Activated CD4-positive, alpha-beta T cell treated with anti-CD3 and anti-CD28 coated beads for 36 hours (primary cell): Measurements from ENCODE around the gene NUDT22. TPM values are rescaled to one million over a fixed set of nuclear protein-coding genes. Genes with fewer than 3 reads are reported as not detected.

Source experiments
- ATAC-seq: fragments of 200-7000 bp; cut with Tn5 transposase; one replicate; pipeline ENCODE4 v1.10.0; 2021; ENCODE audit warnings: mild to moderate bottlenecking, moderate library complexity
- CTCF ChIA-PET: fragments of 350-600 bp; sonication (Branson Sonifier 250); formaldehyde crosslinking; loops from one replicate; lab custom pipeline; 2021; ENCODE audit warnings: antibody characterized with exemption; lab: Charles Lee
- POLR2A ChIA-PET: fragments of 350-600 bp; sonication (Branson Sonifier 250); formaldehyde crosslinking; loops from one replicate; lab custom pipeline; 2021; ENCODE audit warnings: antibody characterized with exemption, inconsistent platforms; lab: Charles Lee
- DNase-seq: peaks from one replicate; pipeline ENCODE4 v3.0.0-alpha.2; 2020
- H3K27ac Mint-ChIP-seq: one replicate; pipeline ENCODE4 v1.8.0; 2021; ENCODE audit warnings: mixed read lengths
- H3K27me3 Mint-ChIP-seq: one replicate; pipeline ENCODE4 v1.8.0; 2021; ENCODE audit warnings: mixed read lengths
- H3K36me3 Mint-ChIP-seq: one replicate; pipeline ENCODE4 v1.8.0; 2021; ENCODE audit warnings: low read depth, mixed read lengths
- H3K4me1 Mint-ChIP-seq: one replicate; pipeline ENCODE4 v1.8.0; 2021; ENCODE audit warnings: mixed read lengths
- H3K4me3 Mint-ChIP-seq: one replicate; pipeline ENCODE4 v1.8.0; 2021; ENCODE audit warnings: mild to moderate bottlenecking, moderate library complexity, mixed read lengths
- H3K9me3 Mint-ChIP-seq: one replicate; pipeline ENCODE4 v1.8.0; 2021; ENCODE audit warnings: low read depth, mixed read lengths
- intact Hi-C, 2 experiments: fragments of 100-400 bp; cut with DNase I in 1 of 2; cut with micrococcal nuclease in 1 of 2; formaldehyde crosslinking; loops; one replicate each; pipeline versions ENCODE4 v1.14.2 to v1.15.1; 2022 to 2024; cut with DNase I, micrococcal nuclease
- total RNA-seq, 2 experiments: library from RNA; stranded (reverse); gene quantifications; one replicate each; pipeline ENCODE4 v1.2.3, GENCODE V29; 2021

Gene NUDT22
- total RNA-seq, 2 experiments from 2014 or later, result 61.8 to 74.1 TPM

GRCh38 chr11:64253481-64253880 is 27.4 kb downstream of the NUDT22 start:
- no peak overlapping the region for H3K27ac Mint-ChIP-seq

GRCh38 chr11:64254326-64254725 is 28.3 kb downstream of the NUDT22 start:
- Mint-ChIP-seq H3K36me3 (peaks cover 2% of the 10 kb centered on the region), H3K27ac (no peak overlapping the region), H3K4me1 (peaks cover 13% of the 10 kb centered on the region), H3K9me3 (no peaks in the 10 kb centered on the region), H3K27me3 (no peaks in the 10 kb centered on the region), H3K4me3 (no peak overlapping the region)
- ATAC-seq (no peak), DNase-seq (no peak)
- ChIA-PET CTCF (interaction anchor here (1.2 to 1.3 kb wide), 2 partner anchors 14 to 47 kb away, joined by 3 read pairs; partner anchors contain the start of gene FERMT3), POLR2A (interaction anchor here (1.0 kb wide), 1 partner anchor 65 kb away, joined by 5 read pairs; no protein-coding TSS in a partner anchor)
- intact Hi-C loops, result no loop called here

More at GRCh38 chr11:64253481-64253880, 27.4 kb downstream of the NUDT22 start:
- peak overlapping the region; percentile 84 for H3K4me3 Mint-ChIP-seq
- DNase-seq, result no peak
- peaks cover 13% of the 10 kb centered on the region for H3K4me1 Mint-ChIP-seq
- H3K27me3 Mint-ChIP-seq, result no peaks in the 10 kb centered on the region
- intact Hi-C loops, result no loop called here
- ChIA-PET CTCF (interaction anchor here (1.2 to 1.3 kb wide), 2 partner anchors 14 to 46 kb away, joined by 3 read pairs; partner anchors contain the start of gene FERMT3), POLR2A (no interaction called here)
- no peaks in the 10 kb centered on the region for H3K36me3 Mint-ChIP-seq
- H3K9me3 Mint-ChIP-seq, result no peaks in the 10 kb centered on the region
- ATAC-seq, result no peak

- intact Hi-C loops, result no loop called here
- peaks cover 6% of the 10 kb centered on the region for H3K36me3 Mint-ChIP-seq
- ChIA-PET CTCF (interaction anchor here (0.6 to 1.2 kb wide), 3 partner anchors 12 to 488 kb away, joined by 3 read pairs; no protein-coding TSS in a partner anchor), POLR2A (interaction anchor here (1.0 kb wide), 1 partner anchor 66 kb away, joined by 5 read pairs; no protein-coding TSS in a partner anchor)
- DNase-seq (no peak), ATAC-seq (no peak)
- H3K27ac Mint-ChIP-seq, result no peak overlapping the region
- H3K4me1 Mint-ChIP-seq, result peaks cover 20% of the 10 kb centered on the region
- no peaks in the 10 kb centered on the region for H3K9me3 Mint-ChIP-seq
- no peaks in the 10 kb centered on the region for H3K27me3 Mint-ChIP-seq
- no peak overlapping the region for H3K4me3 Mint-ChIP-seq
These were observed 29.4 kb downstream of the NUDT22 start for GRCh38 chr11:64255135-64256128.

DNA sequence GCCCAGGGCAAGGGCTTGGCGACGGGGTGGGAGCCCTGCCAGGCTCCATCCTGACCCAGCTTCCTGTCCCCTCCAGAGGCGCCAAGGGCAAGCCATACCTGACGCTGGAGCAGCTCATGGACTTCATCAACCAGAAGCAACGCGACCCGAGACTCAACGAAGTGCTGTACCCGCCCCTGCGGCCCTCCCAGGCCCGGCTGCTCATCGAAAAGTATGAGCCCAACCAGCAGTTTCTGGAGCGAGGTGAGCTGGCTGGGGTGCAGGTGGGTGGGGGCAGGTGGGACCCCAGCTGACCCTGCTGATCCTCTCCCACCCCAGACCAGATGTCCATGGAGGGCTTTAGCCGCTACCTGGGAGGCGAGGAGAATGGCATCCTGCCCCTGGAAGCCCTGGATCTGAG is 30.2 kb downstream of the NUDT22 start:
- intact Hi-C loops, result no loop called here
- no peaks in the 10 kb centered on the region for H3K9me3 Mint-ChIP-seq
- H3K27ac Mint-ChIP-seq, result no peak overlapping the region
- ATAC-seq, result no peak
- peaks cover 6% of the 10 kb centered on the region for H3K36me3 Mint-ChIP-seq
- H3K4me3 Mint-ChIP-seq, result no peak overlapping the region
- ChIA-PET POLR2A (no interaction called here), CTCF (interaction anchor here (1.1 to 1.6 kb wide), 3 partner anchors 11 to 48 kb away, joined by 3 read pairs; no protein-coding TSS in a partner anchor)
- peaks cover 17% of the 10 kb centered on the region for H3K4me1 Mint-ChIP-seq
- no peak for DNase-seq
- H3K27me3 Mint-ChIP-seq, result no peaks in the 10 kb centered on the region

DNA sequence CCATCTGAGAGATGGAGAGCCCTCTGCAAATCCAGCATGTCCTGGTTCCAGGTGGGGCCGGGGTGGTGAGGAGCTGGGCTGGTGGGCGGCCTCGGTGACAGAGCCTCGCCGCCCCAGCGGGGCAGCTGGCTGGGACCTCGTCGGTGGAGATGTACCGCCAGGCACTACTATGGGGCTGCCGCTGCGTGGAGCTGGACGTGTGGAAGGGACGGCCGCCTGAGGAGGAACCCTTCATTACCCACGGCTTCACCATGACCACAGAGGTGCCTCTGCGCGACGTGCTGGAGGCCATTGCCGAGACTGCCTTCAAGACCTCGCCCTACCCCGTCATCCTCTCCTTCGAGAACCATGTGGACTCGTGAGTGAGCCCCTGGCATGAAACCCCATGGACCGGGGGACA is 32.3 kb downstream of the NUDT22 start:
- H3K4me1 Mint-ChIP-seq, result peaks cover 11% of the 10 kb centered on the region
- intact Hi-C loops, result no loop called here
- H3K9me3 Mint-ChIP-seq, result no peaks in the 10 kb centered on the region
- H3K27ac Mint-ChIP-seq, result no peak overlapping the region
- H3K4me3 Mint-ChIP-seq, result no peak overlapping the region
- ATAC-seq (no peak), DNase-seq (no peak)
- ChIA-PET CTCF (interaction anchor here (0.6 to 0.7 kb wide), 2 partner anchors 17 to 83 kb away, joined by 3 to 4 read pairs; partner anchors contain the start of gene FKBP2), POLR2A (no interaction called here)
- H3K27me3 Mint-ChIP-seq, result no peaks in the 10 kb centered on the region
- H3K36me3 Mint-ChIP-seq, result peaks cover 7% of the 10 kb centered on the region

- peaks cover 11% of the 10 kb centered on the region for H3K4me1 Mint-ChIP-seq
- CTCF ChIA-PET, result no interaction called here
- DNase-seq (no peak), ATAC-seq (no peak)
- peaks cover 7% of the 10 kb centered on the region for H3K36me3 Mint-ChIP-seq
- no peaks in the 10 kb centered on the region for H3K27me3 Mint-ChIP-seq
- no peaks in the 10 kb centered on the region for H3K9me3 Mint-ChIP-seq
- peak overlapping the region; percentile 40 for H3K27ac Mint-ChIP-seq
- POLR2A ChIA-PET, result no interaction called here
- no peak overlapping the region for H3K4me3 Mint-ChIP-seq
- intact Hi-C loops, result no loop called here
These were observed 33.0 kb downstream of the NUDT22 start for GRCh38 chr11:64258946-64259532.

GRCh38 chr11:64259533-64260067 is 33.5 kb downstream of the NUDT22 start:
- DNase-seq (no peak), ATAC-seq (peak; percentile 50)
- Mint-ChIP-seq H3K4me3 (no peak overlapping the region), H3K4me1 (peaks cover 11% of the 10 kb centered on the region), H3K9me3 (no peaks in the 10 kb centered on the region), H3K27me3 (no peaks in the 10 kb centered on the region), H3K27ac (peak overlapping the region; percentile 40), H3K36me3 (peaks cover 7% of the 10 kb centered on the region)
- intact Hi-C loops, result no loop called here
- ChIA-PET POLR2A (no interaction called here), CTCF (no interaction called here)

DNA sequence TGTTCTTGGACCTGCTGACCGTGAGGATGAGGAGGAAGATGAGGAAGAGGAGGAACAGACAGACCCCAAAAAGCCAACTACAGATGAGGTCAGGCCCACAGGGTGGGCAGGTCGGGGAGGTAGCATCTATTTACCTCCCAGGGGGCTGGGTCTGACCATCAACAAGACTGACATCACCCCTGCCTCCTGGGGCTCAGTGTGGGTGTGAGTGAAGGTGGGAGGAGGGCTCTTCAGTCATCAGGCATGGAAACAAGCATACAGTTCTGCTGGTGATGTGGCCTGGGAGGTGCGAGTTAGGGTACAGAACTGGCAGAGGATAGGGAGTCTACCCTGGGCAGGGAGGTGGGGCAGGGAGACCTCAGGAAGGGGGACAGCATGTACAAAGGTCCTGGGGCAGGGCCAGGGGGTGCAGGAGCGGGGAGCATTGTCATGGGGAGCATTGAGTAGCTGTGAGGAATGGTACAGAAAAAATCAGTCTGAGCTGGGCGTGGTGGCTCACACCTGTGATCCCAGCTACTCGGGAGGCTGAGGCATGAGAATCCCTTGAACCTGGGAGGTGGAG is 34.2 kb downstream of the NUDT22 start:
- ATAC-seq (peak; percentile 43), DNase-seq (no peak)
- peaks cover 11% of the 10 kb centered on the region for H3K4me1 Mint-ChIP-seq
- H3K27ac Mint-ChIP-seq, result no peak overlapping the region
- POLR2A ChIA-PET, result no interaction called here
- CTCF ChIA-PET, result interaction anchor here (1.6 kb wide), 1 partner anchor 10 kb away, joined by 3 read pairs; no protein-coding TSS in a partner anchor
- H3K4me3 Mint-ChIP-seq, result no peak overlapping the region
- H3K9me3 Mint-ChIP-seq, result no peaks in the 10 kb centered on the region
- no peaks in the 10 kb centered on the region for H3K27me3 Mint-ChIP-seq
- intact Hi-C loops, result no loop called here
- peaks cover 7% of the 10 kb centered on the region for H3K36me3 Mint-ChIP-seq

- Mint-ChIP-seq H3K36me3 (peaks cover 7% of the 10 kb centered on the region), H3K4me1 (peaks cover 11% of the 10 kb centered on the region), H3K27ac (no peak overlapping the region), H3K9me3 (no peaks in the 10 kb centered on the region), H3K4me3 (no peak overlapping the region), H3K27me3 (no peaks in the 10 kb centered on the region)
- ATAC-seq, result no peak
- POLR2A ChIA-PET, result interaction anchor here (0.6 to 1.0 kb wide), 2 partner anchors 30 to 39 kb away, joined by 3 to 5 read pairs; no protein-coding TSS in a partner anchor
- no peak for DNase-seq
- CTCF ChIA-PET, result interaction anchor here (0.6 to 1.6 kb wide), 2 partner anchors 10 to 12 kb away, joined by 3 read pairs; no protein-coding TSS in a partner anchor
- intact Hi-C loops, result no loop called here
These were observed 35.5 kb downstream of the NUDT22 start for GRCh38 chr11:64261556-64262080.

- DNase-seq, result no peak
- Mint-ChIP-seq H3K27ac (no peak overlapping the region), H3K9me3 (no peaks in the 10 kb centered on the region), H3K27me3 (no peaks in the 10 kb centered on the region), H3K4me3 (no peak overlapping the region), H3K36me3 (peaks cover 7% of the 10 kb centered on the region), H3K4me1 (peaks cover 11% of the 10 kb centered on the region)
- ATAC-seq, result no peak
- POLR2A ChIA-PET, result no interaction called here
- CTCF ChIA-PET, result interaction anchor here (0.6 to 1.0 kb wide), 3 partner anchors 10 to 38 kb away, joined by 3 read pairs; no protein-coding TSS in a partner anchor
- intact Hi-C loops, result no loop called here
These were observed 36.4 kb downstream of the NUDT22 start for GRCh38 chr11:64262271-64263002.
